H9 (cell line): Measurements from ENCODE around the gene PPRC1. TPM values are rescaled to one million over a fixed set of nuclear protein-coding genes. Genes with fewer than 3 reads are reported as not detected.

Source experiments
- DNase-seq: peaks from one replicate; pipeline ENCODE4 v3.0.0-alpha.2; 2017
- H2AFZ ChIP-seq: one replicate; pipeline ENCODE4 v1.6.1; 2013; ENCODE audit warnings: mild to moderate bottlenecking, low read length, control low read depth, moderate library complexity
- H2AK5ac ChIP-seq: 2 replicates; pipeline ENCODE4 v1.6.1; 2013; ENCODE audit warnings: low read length, control low read depth, mixed read lengths; ENCODE audit not compliant: insufficient read length
- H2BK120ac ChIP-seq: one replicate; pipeline ENCODE4 v1.6.1; 2013; ENCODE audit warnings: low read depth, mild to moderate bottlenecking, low read length, control low read depth, inconsistent platforms; ENCODE audit not compliant: poor library complexity, severe bottlenecking
- H2BK12ac ChIP-seq: 2 replicates; pipeline ENCODE4 v1.6.1; 2013; ENCODE audit warnings: low read length, control low read depth, mixed read lengths, low read depth; ENCODE audit not compliant: insufficient read length
- H2BK15ac ChIP-seq: 2 replicates; pipeline ENCODE4 v1.6.1; 2013; ENCODE audit warnings: low read depth, low read length, control low read depth
- H2BK20ac ChIP-seq: one replicate; pipeline ENCODE4 v1.6.1; 2013; ENCODE audit warnings: low read depth, mild to moderate bottlenecking, low read length, control low read depth, inconsistent platforms; ENCODE audit not compliant: poor library complexity, severe bottlenecking
- H2BK5ac ChIP-seq: 2 replicates; pipeline ENCODE4 v1.6.1; 2013; ENCODE audit warnings: low read length, control low read depth, mixed read lengths; ENCODE audit not compliant: insufficient read length
- H3K14ac ChIP-seq: 2 replicates; pipeline ENCODE4 v1.6.1; 2013; ENCODE audit warnings: low read length, control low read depth; ENCODE audit not compliant: insufficient read depth
- H3K18ac ChIP-seq: 2 replicates; pipeline ENCODE4 v1.6.1; 2013; ENCODE audit warnings: low read depth, mild to moderate bottlenecking, mixed read lengths, low read length, control low read depth; ENCODE audit not compliant: insufficient read length
- H3K23ac ChIP-seq: 2 replicates; pipeline ENCODE4 v1.6.1; 2013; ENCODE audit warnings: low read length, control low read depth, mixed read lengths, low read depth; ENCODE audit not compliant: insufficient read length
- H3K23me2 ChIP-seq: 2 replicates; pipeline ENCODE4 v1.6.1; 2013; ENCODE audit warnings: low read depth, mild to moderate bottlenecking, mixed read lengths, low read length, control low read depth; ENCODE audit not compliant: insufficient read length, poor library complexity, severe bottlenecking
- H3K27ac ChIP-seq: 2 replicates; pipeline ENCODE4 v1.5.1; 2013; ENCODE audit warnings: low read length, control low read depth, mixed read lengths, low read depth; ENCODE audit not compliant: insufficient read length
- H3K27me3 ChIP-seq: 2 replicates; pipeline ENCODE4 v1.6.1; 2013; ENCODE audit warnings: low read length, control low read depth, inconsistent platforms; ENCODE audit not compliant: insufficient read depth
- H3K4ac ChIP-seq: 2 replicates; pipeline ENCODE4 v1.6.1; 2013; ENCODE audit warnings: low read depth, mild to moderate bottlenecking, control low read depth, inconsistent platforms, low read length, moderate library complexity
- H3K4me1 ChIP-seq: 2 replicates; pipeline ENCODE4 v1.6.1; 2013; ENCODE audit warnings: low read length, control low read depth, inconsistent platforms; ENCODE audit not compliant: insufficient read depth
- H3K4me2 ChIP-seq: 2 replicates; pipeline ENCODE4 v1.6.1; 2013; ENCODE audit warnings: low read length, control low read depth, mixed read lengths; ENCODE audit not compliant: insufficient read length, insufficient read depth
- H3K56ac ChIP-seq: 2 replicates; pipeline ENCODE4 v1.6.1; 2013; ENCODE audit warnings: low read depth, mild to moderate bottlenecking, mixed read lengths, low read length, control low read depth; ENCODE audit not compliant: insufficient read length
- H3K79me1 ChIP-seq: 2 replicates; pipeline ENCODE4 v1.6.1; 2013; ENCODE audit warnings: low read depth, mild to moderate bottlenecking, moderate library complexity, low read length, control low read depth, inconsistent platforms; ENCODE audit not compliant: insufficient read depth, poor library complexity, severe bottlenecking
- H3K79me2 ChIP-seq: 2 replicates; pipeline ENCODE4 v1.6.1; 2013; ENCODE audit warnings: low read length, control low read depth, inconsistent platforms; ENCODE audit not compliant: insufficient read depth
- H3K9ac ChIP-seq: 2 replicates; pipeline ENCODE4 v1.6.1; 2013; ENCODE audit warnings: low read length, control low read depth, mixed read lengths; ENCODE audit not compliant: insufficient read length; ENCODE audit errors: extremely low read depth
- H3K9me3 ChIP-seq: one replicate; pipeline ENCODE4 v1.6.1; 2013; ENCODE audit warnings: low read depth, low read length, inconsistent platforms; ENCODE audit not compliant: control insufficient read depth
- H3T11ph ChIP-seq: one replicate; pipeline ENCODE4 v1.6.1; 2013; ENCODE audit warnings: mild to moderate bottlenecking, low read length, control low read depth, inconsistent platforms
- H4K20me1 ChIP-seq: one replicate; pipeline ENCODE4 v1.6.1; 2013; ENCODE audit not compliant: control insufficient read depth, insufficient read length, insufficient read depth
- H4K5ac ChIP-seq: 2 replicates; pipeline ENCODE4 v1.6.1; 2013; ENCODE audit warnings: low read depth, mild to moderate bottlenecking, mixed read lengths, low read length, control low read depth; ENCODE audit not compliant: insufficient read length
- H4K8ac ChIP-seq: replicated peaks from 2 replicates; pipeline ENCODE4 v1.6.1; 2013; ENCODE audit warnings: low read length, control low read depth, mixed read lengths, low read depth; ENCODE audit not compliant: insufficient read length
- H4K91ac ChIP-seq: 2 replicates; pipeline ENCODE4 v1.6.1; 2013; ENCODE audit warnings: low read depth, mild to moderate bottlenecking, moderate library complexity, mixed read lengths, low read length, control low read depth; ENCODE audit not compliant: insufficient read length
- H3K27ac Mint-ChIP-seq, 3 experiments: 2 replicates in 2 of 3; 3 replicates in 1 of 3; pipeline ENCODE4 v1.8.0; 2020 to 2021; ENCODE audit warnings: mixed read lengths in 3 of 3, mild to moderate bottlenecking in 1 of 3, moderate library complexity in 1 of 3
- H3K27me3 Mint-ChIP-seq: 2 replicates; pipeline ENCODE4 v1.8.0; 2021; ENCODE audit warnings: low read depth, mild to moderate bottlenecking, moderate library complexity, mixed read lengths
- H3K36me3 Mint-ChIP-seq, 3 experiments: 2 replicates in 2 of 3; 3 replicates in 1 of 3; pipeline ENCODE4 v1.8.0; 2020 to 2021; ENCODE audit warnings: low read depth in 3 of 3, mixed read lengths in 3 of 3; ENCODE audit not compliant: insufficient read depth in 1 of 3
- H3K4me1 Mint-ChIP-seq, 2 experiments: 2 replicates each; pipeline ENCODE4 v1.8.0; 2020; ENCODE audit warnings: mixed read lengths in 2 of 2
- H3K4me3 Mint-ChIP-seq, 2 experiments: 2 replicates in 1 of 2; 3 replicates in 1 of 2; pipeline ENCODE4 v1.8.0; 2020 to 2021; ENCODE audit warnings: mild to moderate bottlenecking in 2 of 2, mixed read lengths in 2 of 2, moderate library complexity in 1 of 2
- H3K9me3 Mint-ChIP-seq, 2 experiments: 2 replicates in 1 of 2; 3 replicates in 1 of 2; pipeline ENCODE4 v1.8.0; 2020; ENCODE audit warnings: mild to moderate bottlenecking in 2 of 2, mixed read lengths in 2 of 2, moderate library complexity in 1 of 2
- CTCF ChIP-seq: fragments of 200-600 bp; sonication (generic); conservative IDR thresholded peaks from 3 replicates; pipeline ENCODE4 v1.8.0; 2021; ENCODE audit warnings: antibody characterized with exemption, mild to moderate bottlenecking
- WGBS: extraction: QIAGEN DNeasy Blood & Tissue Kit; methylation state at CpG from one replicate; pipeline ENCODE4 v1.1.7; 2013; ENCODE audit warnings: missing lambda C conversion rate, low lambda C conversion rate, mixed read lengths; ENCODE audit not compliant: insufficient read length; ENCODE audit errors: extremely low coverage; 5-methylcytosine and 5-hydroxymethylcytosine counted together
- total RNA-seq: library from RNA; stranded (reverse); gene quantifications from 2 replicates; pipeline ENCODE4 v1.2.1, GENCODE V29; 2021

Gene PPRC1
- total RNA-seq, 1 experiment from 2014 or later = 121 TPM

DNA sequence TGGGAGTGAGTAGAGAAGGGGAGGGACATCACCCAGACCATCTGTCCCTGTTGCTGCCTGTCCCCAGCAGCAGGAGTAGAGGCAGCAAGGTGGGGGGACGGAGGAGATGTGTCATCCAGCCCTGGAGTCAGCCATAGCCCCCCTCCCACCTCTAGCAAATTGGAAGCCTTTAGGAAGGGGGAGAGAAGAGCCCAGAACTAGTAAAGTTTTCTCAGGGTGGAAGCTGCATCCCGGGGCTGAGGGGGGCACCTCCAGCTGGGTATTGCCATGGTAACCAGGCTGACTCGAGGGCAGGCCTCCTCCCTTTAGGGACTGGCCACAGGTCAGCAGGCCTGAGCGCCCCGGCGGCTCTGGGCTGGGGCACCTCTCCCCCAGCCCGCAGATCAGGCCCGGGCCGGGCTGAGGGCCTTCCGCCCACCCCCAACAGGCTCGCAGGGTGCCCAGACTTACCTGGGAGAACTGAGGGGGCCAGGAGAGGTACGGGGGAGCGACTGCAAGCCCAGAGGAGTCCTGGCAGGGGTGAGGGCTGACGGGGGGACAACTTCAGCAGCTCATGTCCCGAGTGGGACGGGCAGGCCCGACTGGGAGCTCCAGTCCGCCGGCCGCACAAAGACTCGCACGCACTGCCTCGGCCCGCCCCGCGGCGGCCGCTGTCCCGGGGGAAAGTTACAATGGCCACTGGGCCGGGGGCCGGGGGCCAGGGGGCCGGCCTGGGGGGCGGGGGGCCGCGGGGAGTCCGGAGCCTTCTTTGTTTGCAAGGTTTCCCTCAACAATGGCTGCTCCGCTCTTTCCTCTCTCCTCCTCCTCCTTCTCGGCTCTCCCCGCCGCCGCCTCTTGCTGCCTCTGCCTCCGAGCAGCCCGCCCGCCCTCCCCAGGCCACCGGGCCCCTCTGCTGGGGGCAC is 18.6 kb upstream of the PPRC1 start:
- H2BK12ac ChIP-seq = no peak overlapping the region
- peak; percentile 38 for DNase-seq
- H4K20me1 ChIP-seq = peaks cover 3% of the 10 kb centered on the region
- Mint-ChIP-seq H3K27me3 (no peaks in the 10 kb centered on the region), H3K4me3 (peak overlapping the region; percentile 85 to 91), H3K36me3 (peaks cover 22 to 30% (median 29%) of the 10 kb centered on the region in 3 experiments), H3K9me3 (no peaks in the 10 kb centered on the region), H3K27ac (peak overlapping the region; percentile 90 to 97 (median 94); a peak in 5 of 7 replicates), H3K4me1 (peaks cover 58 to 66% of the 10 kb centered on the region in 2 experiments)
- H3K18ac ChIP-seq = peak overlapping the region; percentile 46
- H3K4me2 ChIP-seq = peak overlapping the region; percentile 82
- peaks cover 14% of the 10 kb centered on the region for H3K23me2 ChIP-seq
- peaks cover 8% of the 10 kb centered on the region for H3K79me1 ChIP-seq
- H2BK5ac ChIP-seq = no peak overlapping the region
- H3K4me1 ChIP-seq = peaks cover 19% of the 10 kb centered on the region
- H3K27ac ChIP-seq = no peak overlapping the region
- WGBS = no CpG with 5 or more reads among the region's 45 CpGs
- no peak overlapping the region for H2BK120ac ChIP-seq
- TF ChIP-seq CTCF = no peak
- no peak overlapping the region for H2BK15ac ChIP-seq
- H3K14ac ChIP-seq = peak overlapping the region; percentile 91
- H3K56ac ChIP-seq = no peak overlapping the region
- no peak overlapping the region for H2BK20ac ChIP-seq
- no peaks in the 10 kb centered on the region for H3K9me3 ChIP-seq
- no peak overlapping the region for H4K8ac ChIP-seq
- H3K79me2 ChIP-seq = peaks cover 32% of the 10 kb centered on the region; the same call in 1 of the 2 replicates
- H3K9ac ChIP-seq = peak overlapping the region; percentile 77
- H4K91ac ChIP-seq = no peak overlapping the region
- no peak overlapping the region for H2AK5ac ChIP-seq
- H3K23ac ChIP-seq = no peak overlapping the region
- no peak overlapping the region for H2AFZ ChIP-seq
- no peak overlapping the region for H3K4ac ChIP-seq
- no peak overlapping the region for H4K5ac ChIP-seq
- H3K27me3 ChIP-seq = no peaks in the 10 kb centered on the region
- no peak overlapping the region for H3T11ph ChIP-seq
